ENCODE measurements around the gene STH. TPM values are rescaled to one million over a fixed set of nuclear protein-coding genes. Genes with fewer than 3 reads are reported as not detected.

Gene STH
- total and polyA plus RNA-seq, 2 of the 4 experiments (the other 2 are of a cell fraction): not detected

DNA sequence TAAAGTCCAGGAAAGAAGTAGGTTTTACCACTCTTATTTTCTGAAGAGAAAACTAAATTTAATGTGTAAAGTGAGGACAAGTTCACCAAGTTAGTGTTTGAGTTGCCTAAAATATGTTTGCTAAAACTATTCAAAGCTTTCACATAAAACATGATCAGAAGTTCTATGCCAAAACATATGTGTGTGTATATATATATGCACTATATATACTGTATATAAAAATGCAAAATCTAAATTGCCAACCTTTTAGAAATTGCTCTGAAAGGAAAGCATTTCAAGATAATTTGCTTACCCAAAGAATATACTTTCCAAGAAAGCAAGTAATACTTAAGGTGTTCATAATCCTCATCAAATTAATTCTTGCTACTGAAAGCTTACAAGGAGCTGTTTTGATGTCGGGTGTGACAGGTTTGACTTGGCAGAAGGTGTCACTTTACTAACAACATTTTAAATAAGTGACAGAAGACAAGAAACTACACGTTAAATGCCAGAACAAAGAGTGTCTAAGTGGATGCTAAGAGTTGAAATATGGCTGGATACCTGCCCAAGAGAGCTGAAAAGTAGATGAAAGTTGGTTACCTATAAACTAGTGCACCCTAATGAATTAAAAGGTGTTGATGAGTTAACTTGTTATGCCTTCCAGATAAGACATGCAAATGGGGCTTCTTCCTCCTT lies 32.3 kb upstream of the STH start:
- no peaks in the 10 kb centered on the region for H3K36me3 ChIP-seq (ENCODE audit: control insufficient read depth, insufficient read depth, low read length)
- DNase-seq (no peak), ATAC-seq (ENCODE audit: low read depth) (no peak)
- no peak overlapping the region for H2AK9ac ChIP-seq (replicated peaks; ENCODE audit: low read depth, low read length, poor library complexity)
- H2AK5ac ChIP-seq (ENCODE audit: low read depth, low read length): no peak overlapping the region
- CTCF ChIA-PET: interaction anchor here (0.6 to 1.2 kb wide), 3 partner anchors 12 to 596 kb away, joined by 3 to 10 read pairs (median 4); no protein-coding TSS in a partner anchor
- no peak overlapping the region for H2BK120ac ChIP-seq (ENCODE audit: low read depth, low read length)
- no peaks in the 10 kb centered on the region for H3K9me1 ChIP-seq (ENCODE audit: insufficient read depth, low read length)
- H2BK15ac ChIP-seq (ENCODE audit: low read depth, low read length): no peak overlapping the region
- H2BK20ac ChIP-seq (ENCODE audit: low read depth, low read length): no peak overlapping the region
- no peak overlapping the region for H3K4me3 ChIP-seq (ENCODE audit: insufficient read depth, low read depth, low read length)
- H3K27me3 ChIP-seq (ENCODE audit: control insufficient read depth, insufficient read depth, low read length): peaks cover 36% of the 10 kb centered on the region
- no peak overlapping the region for H3K14ac ChIP-seq (replicated peaks; ENCODE audit: low read depth, low read length)
- H4K5ac ChIP-seq (ENCODE audit: low read depth, low read length): no peak overlapping the region
- H3K18ac ChIP-seq (ENCODE audit: low read depth, low read length): no peak overlapping the region
- no peaks in the 10 kb centered on the region for H4K20me1 ChIP-seq (ENCODE audit: insufficient read depth, low read length)
- no peak overlapping the region for H2BK5ac ChIP-seq (ENCODE audit: low read depth, low read length, poor library complexity, severe bottlenecking)
- H3K23ac ChIP-seq (ENCODE audit: low read depth, low read length): no peak overlapping the region
- dilution Hi-C loops (cut with HindIII; ENCODE audit: low sequenced_read_pairs, unreplicated experiment) (no loop called here), intact Hi-C loops (cut with micrococcal nuclease) (no loop called here), in situ Hi-C loops (cut with MboI; ENCODE audit: low sequenced_read_pairs) (no loop called here)
- H3K4me2 ChIP-seq (ENCODE audit: low read depth, low read length): no peak overlapping the region
- BruUV-seq (replicated peaks): no TSS peak
- H3K56ac ChIP-seq (ENCODE audit: extremely low read depth, insufficient read depth, low read length): no peak overlapping the region
- no peak overlapping the region for H4K8ac ChIP-seq (ENCODE audit: low read depth in 2 of 2, low read length in 2 of 2)
- no peak for TF ChIP-seq BHLHE40 (IDR thresholded peaks at IDR 0.05; ENCODE audit: low read depth, low read length)
- no peak for TF ChIP-seq CEBPB (IDR thresholded peaks at IDR 0.05; ENCODE audit: low read depth, low read length)
- no peak for TF ChIP-seq POLR2A (IDR thresholded peaks at IDR 0.05; ENCODE audit: low read depth, low read length)
- TF ChIP-seq CHD1 (IDR thresholded peaks at IDR 0.05; ENCODE audit: low read depth, low read length): no peak
- H2AFZ ChIP-seq (replicated peaks; ENCODE audit: low read length, poor library complexity): no peak overlapping the region
- H4K91ac ChIP-seq (ENCODE audit: insufficient read depth, low read depth, low read length): no peak overlapping the region
- no peaks in the 10 kb centered on the region for H3K4me1 ChIP-seq (ENCODE audit: control insufficient read depth, insufficient read depth, low read length)
- no peak overlapping the region for H3K9ac ChIP-seq (ENCODE audit: low read depth, low read length)
- H3K27ac ChIP-seq (ENCODE audit: insufficient read depth, low read length): no peak overlapping the region
- WGBS, 2 experiments (ENCODE audit: extremely low coverage in 2 of 2, insufficient read length in 1 of 2): no CpG with 5 or more reads among the region's 2 CpGs
- POLR2A ChIA-PET (ENCODE audit: unreplicated experiment): no interaction called here
- H3K79me1 ChIP-seq (ENCODE audit: low read depth in 1 of 2, low read length in 2 of 2): no peaks in the 10 kb centered on the region
- no peak overlapping the region for H3K4ac ChIP-seq (ENCODE audit: low read depth, low read length)
- no peaks in the 10 kb centered on the region for H3K9me3 ChIP-seq (ENCODE audit: control insufficient read depth, insufficient read depth, low read length)

All from IMR-90 (cell line).